ENCODE measurements around the gene PINK1.

The PINK1 gene

DNA sequence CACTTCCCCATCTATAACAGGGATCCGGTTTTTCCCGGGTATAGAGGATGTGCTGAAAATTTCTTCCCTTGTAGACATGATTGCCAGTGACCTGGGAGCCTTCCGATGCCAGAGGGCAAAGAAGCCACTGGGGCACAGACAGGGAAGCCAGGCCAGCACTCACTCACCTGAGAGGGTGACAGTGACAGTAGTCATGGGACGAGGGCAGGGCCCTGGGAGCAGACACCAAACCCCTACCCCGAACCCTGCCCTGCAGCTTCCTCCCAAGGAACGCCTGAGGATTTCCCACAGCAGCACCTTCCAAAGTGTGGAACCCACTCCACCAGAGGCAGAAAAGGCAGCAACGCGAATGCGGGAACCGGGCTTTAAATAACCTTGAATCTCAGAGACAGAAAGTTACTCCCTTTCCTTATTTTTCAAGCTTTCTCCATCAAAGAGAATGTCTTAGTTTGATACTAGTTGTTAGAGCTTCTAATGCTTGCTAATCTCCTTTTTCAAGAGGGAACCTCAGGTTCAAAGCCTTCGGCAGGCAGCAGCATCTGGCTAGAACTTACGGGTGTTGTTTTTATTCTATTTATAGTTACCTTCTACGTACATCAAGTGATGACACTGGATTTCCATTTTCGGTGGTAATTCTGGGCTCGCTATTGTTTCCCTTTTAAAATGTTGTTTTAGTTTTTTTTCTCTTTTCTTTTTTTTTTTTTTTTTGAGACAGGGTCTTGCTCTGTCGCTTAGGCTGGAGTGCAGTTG lies 25.1 kb downstream of the PINK1 start:
- Histone ChIP-seq H3K27ac (ENCODE audit: low read depth, low read length, poor library complexity, severe bottlenecking) (peak overlapping the region; percentile 37), H3K9me3 (ENCODE audit: low read length) (no peaks in the 10 kb centered on the region), H3K36me3 (ENCODE audit: insufficient read depth, low read length) (peaks cover 61% of the 10 kb centered on the region), H4K20me1 (ENCODE audit: insufficient read depth, low read length) (no peaks in the 10 kb centered on the region), H3K9me2 (ENCODE audit: low read depth, low read length) (no peaks in the 10 kb centered on the region), H2AFZ (ENCODE audit: low read length) (no peak overlapping the region), H3K9ac (ENCODE audit: low read length) (no peak overlapping the region), H3F3A (ENCODE audit: insufficient read depth, low read length) (no peaks in the 10 kb centered on the region), H3K79me2 (ENCODE audit: insufficient read depth, low read length) (peaks cover 31% of the 10 kb centered on the region), H3K4me2 (ENCODE audit: low read length) (peak overlapping the region; percentile 97; the same call in 1 of the 2 replicates), H3K4me1 (ENCODE audit: insufficient read depth, low read length, severe bottlenecking) (peaks cover 34% of the 10 kb centered on the region), H3K27me3 (ENCODE audit: insufficient read depth, low read length) (no peaks in the 10 kb centered on the region), H3K4me3 (ENCODE audit: low read depth, low read length, poor library complexity, severe bottlenecking) (no peak overlapping the region)
- TF ChIP-seq, protein P1, sequence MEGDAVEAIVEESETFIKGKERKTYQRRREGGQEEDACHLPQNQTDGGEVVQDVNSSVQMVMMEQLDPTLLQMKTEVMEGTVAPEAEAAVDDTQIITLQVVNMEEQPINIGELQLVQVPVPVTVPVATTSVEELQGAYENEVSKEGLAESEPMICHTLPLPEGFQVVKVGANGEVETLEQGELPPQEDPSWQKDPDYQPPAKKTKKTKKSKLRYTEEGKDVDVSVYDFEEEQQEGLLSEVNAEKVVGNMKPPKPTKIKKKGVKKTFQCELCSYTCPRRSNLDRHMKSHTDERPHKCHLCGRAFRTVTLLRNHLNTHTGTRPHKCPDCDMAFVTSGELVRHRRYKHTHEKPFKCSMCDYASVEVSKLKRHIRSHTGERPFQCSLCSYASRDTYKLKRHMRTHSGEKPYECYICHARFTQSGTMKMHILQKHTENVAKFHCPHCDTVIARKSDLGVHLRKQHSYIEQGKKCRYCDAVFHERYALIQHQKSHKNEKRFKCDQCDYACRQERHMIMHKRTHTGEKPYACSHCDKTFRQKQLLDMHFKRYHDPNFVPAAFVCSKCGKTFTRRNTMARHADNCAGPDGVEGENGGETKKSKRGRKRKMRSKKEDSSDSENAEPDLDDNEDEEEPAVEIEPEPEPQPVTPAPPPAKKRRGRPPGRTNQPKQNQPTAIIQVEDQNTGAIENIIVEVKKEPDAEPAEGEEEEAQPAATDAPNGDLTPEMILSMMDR (IDR thresholded peaks at IDR 0.05; ENCODE audit: low read length) = no peak
- TF ChIP-seq EZH2 (IDR thresholded peaks at IDR 0.05; ENCODE audit: borderline replicate concordance, low read length) = no peak

DNA sequence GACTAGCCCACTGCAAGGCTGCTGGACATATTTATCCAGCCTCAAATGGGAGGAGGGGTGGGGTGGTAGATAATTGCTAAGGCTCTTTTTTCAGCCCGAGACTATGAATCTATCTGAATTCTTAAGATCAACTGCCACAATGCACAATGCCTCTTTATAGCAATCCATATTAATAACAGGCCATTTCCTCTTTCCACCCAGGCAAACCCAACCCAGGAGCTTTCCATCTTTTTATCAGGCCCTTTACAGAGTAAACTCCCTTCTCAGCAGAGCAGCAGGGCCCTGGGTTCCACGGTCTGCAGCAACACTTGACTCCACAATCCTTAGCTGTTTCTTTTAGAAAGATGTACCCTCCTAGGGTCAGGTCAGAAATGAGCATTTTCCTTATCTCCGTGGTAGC lies 27.1 kb downstream of the PINK1 start:
- Histone ChIP-seq H3K9me2 (ENCODE audit: low read depth, low read length) (no peaks in the 10 kb centered on the region), H3K9ac (ENCODE audit: low read length) (peak overlapping the region; percentile 97), H3K4me2 (ENCODE audit: low read length) (peak overlapping the region; percentile 97), H3K79me2 (ENCODE audit: insufficient read depth, low read length) (peaks cover 31% of the 10 kb centered on the region), H3K27me3 (ENCODE audit: insufficient read depth, low read length) (no peaks in the 10 kb centered on the region), H3K9me3 (ENCODE audit: low read length) (no peaks in the 10 kb centered on the region), H3K36me3 (ENCODE audit: insufficient read depth, low read length) (peaks cover 45% of the 10 kb centered on the region), H3K27ac (ENCODE audit: low read depth, low read length, poor library complexity, severe bottlenecking) (peak overlapping the region; percentile 36), H2AFZ (ENCODE audit: low read length) (no peak overlapping the region), H3F3A (ENCODE audit: insufficient read depth, low read length) (no peaks in the 10 kb centered on the region), H3K4me3 (ENCODE audit: low read depth, low read length, poor library complexity, severe bottlenecking) (peak overlapping the region; percentile 97), H4K20me1 (ENCODE audit: insufficient read depth, low read length) (no peaks in the 10 kb centered on the region), H3K4me1 (ENCODE audit: insufficient read depth, low read length, severe bottlenecking) (peaks cover 34% of the 10 kb centered on the region)
- TF ChIP-seq, protein P1 (IDR thresholded peaks at IDR 0.05; ENCODE audit: low read length) = no peak

DNA sequence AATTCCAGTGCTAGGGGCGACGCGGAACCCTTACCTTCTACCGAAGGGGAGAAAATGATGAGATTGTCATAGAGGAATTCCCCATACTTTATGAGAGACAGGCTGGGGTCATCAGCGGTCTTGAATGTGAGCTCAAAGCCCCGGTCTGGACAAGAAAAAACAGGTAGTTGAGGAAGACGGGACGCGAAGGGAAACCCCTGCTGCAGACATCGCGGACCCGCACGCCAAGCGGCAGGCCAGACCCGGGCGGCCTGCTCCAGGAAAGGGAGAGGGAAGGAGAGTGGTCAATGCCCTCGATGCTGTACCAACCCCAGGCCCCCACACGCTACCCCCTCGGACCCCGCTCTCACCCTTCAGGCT lies 27.6 kb downstream of the PINK1 start:
- no peaks in the 10 kb centered on the region for H3K9me3 ChIP-seq (ENCODE audit: low read length)
- H3K27me3 ChIP-seq (ENCODE audit: insufficient read depth, low read length) = no peaks in the 10 kb centered on the region
- peak overlapping the region; percentile 97 for H3K4me3 ChIP-seq (ENCODE audit: low read depth, low read length, poor library complexity, severe bottlenecking)
- peak overlapping the region; percentile 97 for H3K4me2 ChIP-seq (ENCODE audit: low read length)
- H3K36me3 ChIP-seq (ENCODE audit: insufficient read depth, low read length) = peaks cover 40% of the 10 kb centered on the region
- no peak overlapping the region for H2AFZ ChIP-seq (ENCODE audit: low read length)
- TF ChIP-seq, protein P1 (IDR thresholded peaks at IDR 0.05; ENCODE audit: low read length) = no peak
- TF ChIP-seq EZH2 (IDR thresholded peaks at IDR 0.05; ENCODE audit: borderline replicate concordance, low read length) = no peak
- H3K4me1 ChIP-seq (ENCODE audit: insufficient read depth, low read length, severe bottlenecking) = peaks cover 34% of the 10 kb centered on the region
- peak overlapping the region; percentile 36 for H3K27ac ChIP-seq (ENCODE audit: low read depth, low read length, poor library complexity, severe bottlenecking)
- no peaks in the 10 kb centered on the region for H3K9me2 ChIP-seq (ENCODE audit: low read depth, low read length)
- no peaks in the 10 kb centered on the region for H4K20me1 ChIP-seq (ENCODE audit: insufficient read depth, low read length)
- peaks cover 31% of the 10 kb centered on the region for H3K79me2 ChIP-seq (ENCODE audit: insufficient read depth, low read length)
- peak overlapping the region; percentile 97 for H3K9ac ChIP-seq (ENCODE audit: low read length)
- H3F3A ChIP-seq (ENCODE audit: insufficient read depth, low read length) = no peaks in the 10 kb centered on the region

Measured in OCI-LY1 (cell line).